Measurements from ENCODE around the gene SATB2. TPM values are rescaled to one million over a fixed set of nuclear protein-coding genes. Genes with fewer than 3 reads are reported as not detected.

SATB2 gene
- total RNA-seq, 1 donor from 2014 or later: 4.0 TPM

DNA sequence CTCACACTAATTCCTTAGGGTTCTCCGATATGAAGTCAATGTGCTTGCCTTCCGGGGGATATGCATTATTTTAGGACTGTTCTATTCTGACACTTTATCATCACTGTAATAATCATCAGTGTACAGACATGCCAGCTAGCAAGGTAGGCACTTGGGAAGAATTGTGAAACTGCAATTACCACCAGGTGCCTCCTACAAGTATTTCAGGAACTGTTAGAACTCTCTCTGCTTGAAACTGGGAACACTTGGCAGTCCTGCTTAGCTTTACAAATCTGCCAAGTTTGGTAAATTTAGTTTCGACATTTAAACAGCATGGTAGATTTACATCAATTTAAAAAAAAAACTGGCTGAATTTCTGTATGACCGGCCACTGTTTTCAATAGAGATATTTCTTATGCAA, 128.7 kb downstream of the SATB2 start:
- Mint-ChIP-seq H3K27me3 (ENCODE audit: low read depth) (peaks cover 2% of the 10 kb centered on the region), H3K9me3 (no peaks in the 10 kb centered on the region), H3K27ac (no peak overlapping the region), H3K36me3 (no peaks in the 10 kb centered on the region), H3K4me3 (no peak overlapping the region), H3K4me1 (peaks cover 2% of the 10 kb centered on the region)
- no peak for DNase-seq (ENCODE audit: low spot score in 2 of 2, unreplicated experiment in 2 of 2)
- TF ChIP-seq, protein P1, sequence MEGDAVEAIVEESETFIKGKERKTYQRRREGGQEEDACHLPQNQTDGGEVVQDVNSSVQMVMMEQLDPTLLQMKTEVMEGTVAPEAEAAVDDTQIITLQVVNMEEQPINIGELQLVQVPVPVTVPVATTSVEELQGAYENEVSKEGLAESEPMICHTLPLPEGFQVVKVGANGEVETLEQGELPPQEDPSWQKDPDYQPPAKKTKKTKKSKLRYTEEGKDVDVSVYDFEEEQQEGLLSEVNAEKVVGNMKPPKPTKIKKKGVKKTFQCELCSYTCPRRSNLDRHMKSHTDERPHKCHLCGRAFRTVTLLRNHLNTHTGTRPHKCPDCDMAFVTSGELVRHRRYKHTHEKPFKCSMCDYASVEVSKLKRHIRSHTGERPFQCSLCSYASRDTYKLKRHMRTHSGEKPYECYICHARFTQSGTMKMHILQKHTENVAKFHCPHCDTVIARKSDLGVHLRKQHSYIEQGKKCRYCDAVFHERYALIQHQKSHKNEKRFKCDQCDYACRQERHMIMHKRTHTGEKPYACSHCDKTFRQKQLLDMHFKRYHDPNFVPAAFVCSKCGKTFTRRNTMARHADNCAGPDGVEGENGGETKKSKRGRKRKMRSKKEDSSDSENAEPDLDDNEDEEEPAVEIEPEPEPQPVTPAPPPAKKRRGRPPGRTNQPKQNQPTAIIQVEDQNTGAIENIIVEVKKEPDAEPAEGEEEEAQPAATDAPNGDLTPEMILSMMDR (IDR thresholded peaks at IDR 0.05; ENCODE audit: unreplicated experiment): no peak

DNA sequence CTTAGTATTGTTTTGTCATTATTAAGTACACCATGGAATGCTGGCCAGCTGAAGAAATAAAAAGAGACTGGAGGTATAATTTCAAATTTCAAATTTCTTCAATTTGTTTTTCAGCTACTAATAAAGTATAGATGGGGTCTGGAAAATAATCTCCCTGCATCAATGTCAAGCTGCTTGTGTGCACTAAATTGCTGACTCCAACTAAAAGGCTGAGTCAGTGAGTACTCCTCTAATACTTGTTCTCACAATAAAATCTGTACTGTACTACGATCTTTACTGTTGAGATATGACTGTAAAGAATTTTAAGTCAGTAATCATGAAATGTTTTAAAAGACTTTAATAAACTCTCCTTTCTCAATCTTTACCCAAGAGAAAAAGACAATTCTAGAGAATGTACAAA, 131.9 kb downstream of the SATB2 start:
- H3K4me1 Mint-ChIP-seq: no peaks in the 10 kb centered on the region
- H3K36me3 Mint-ChIP-seq: no peaks in the 10 kb centered on the region
- no peak overlapping the region for H3K4me3 Mint-ChIP-seq
- TF ChIP-seq, protein P1 (IDR thresholded peaks at IDR 0.05; ENCODE audit: unreplicated experiment): no peak
- H3K9me3 Mint-ChIP-seq: no peaks in the 10 kb centered on the region
- DNase-seq (ENCODE audit: low spot score in 2 of 2, unreplicated experiment in 2 of 2): no peak
- no peak overlapping the region for H3K27ac Mint-ChIP-seq
- H3K27me3 Mint-ChIP-seq (ENCODE audit: low read depth): peaks cover 2% of the 10 kb centered on the region

DNA sequence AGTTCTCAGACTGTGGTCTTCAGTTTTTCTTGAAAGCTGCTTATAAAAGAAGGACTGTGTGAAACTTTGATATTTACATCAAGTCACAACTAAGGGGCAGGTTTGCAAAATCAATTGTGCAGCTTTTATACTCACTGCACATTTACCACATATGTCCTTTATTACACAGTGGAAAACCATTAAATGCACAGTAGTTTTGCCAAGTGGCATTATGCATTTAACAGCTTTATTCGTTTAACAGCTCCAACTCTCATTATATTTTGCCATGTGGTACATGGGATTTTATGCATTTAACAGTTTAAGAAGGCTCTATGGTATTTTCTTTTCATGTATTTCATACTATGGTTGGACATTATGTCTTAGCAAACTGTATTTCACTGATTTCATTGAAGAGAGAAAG, 135.6 kb downstream of the SATB2 start:
- H3K4me1 Mint-ChIP-seq: no peaks in the 10 kb centered on the region
- no peak overlapping the region for H3K4me3 Mint-ChIP-seq
- no peak overlapping the region for H3K27ac Mint-ChIP-seq
- TF ChIP-seq, protein P1 (IDR thresholded peaks at IDR 0.05; ENCODE audit: unreplicated experiment): no peak
- H3K36me3 Mint-ChIP-seq: no peaks in the 10 kb centered on the region
- no peak for DNase-seq (ENCODE audit: low spot score in 2 of 2, unreplicated experiment in 2 of 2)
- H3K9me3 Mint-ChIP-seq: no peaks in the 10 kb centered on the region
- H3K27me3 Mint-ChIP-seq (ENCODE audit: low read depth): no peaks in the 10 kb centered on the region

DNA sequence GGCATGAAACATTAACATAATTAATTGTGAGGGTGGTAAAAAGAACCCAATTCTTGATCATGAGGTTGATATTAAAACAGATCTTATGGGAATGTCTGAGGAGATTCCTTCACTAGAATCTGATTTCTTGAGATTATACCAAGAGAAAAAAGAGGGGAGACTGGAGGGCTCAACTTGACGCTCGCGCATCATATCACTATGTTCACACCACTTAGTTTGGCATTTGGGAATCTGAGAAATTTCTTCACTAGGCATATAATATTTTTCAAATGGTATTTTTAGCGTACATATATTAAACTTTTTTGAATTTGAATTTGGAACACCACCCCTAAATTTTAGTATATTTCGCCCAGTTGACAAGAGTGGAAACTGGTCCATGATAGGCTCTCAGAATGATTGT, 140.1 kb downstream of the SATB2 start:
- no peak for DNase-seq (ENCODE audit: low spot score in 2 of 2, unreplicated experiment in 2 of 2)
- Mint-ChIP-seq H3K4me3 (no peak overlapping the region), H3K4me1 (no peaks in the 10 kb centered on the region), H3K9me3 (no peaks in the 10 kb centered on the region), H3K27ac (no peak overlapping the region), H3K27me3 (ENCODE audit: low read depth) (no peaks in the 10 kb centered on the region), H3K36me3 (no peaks in the 10 kb centered on the region)
- TF ChIP-seq, protein P1 (IDR thresholded peaks at IDR 0.05; ENCODE audit: unreplicated experiment): no peak

DNA sequence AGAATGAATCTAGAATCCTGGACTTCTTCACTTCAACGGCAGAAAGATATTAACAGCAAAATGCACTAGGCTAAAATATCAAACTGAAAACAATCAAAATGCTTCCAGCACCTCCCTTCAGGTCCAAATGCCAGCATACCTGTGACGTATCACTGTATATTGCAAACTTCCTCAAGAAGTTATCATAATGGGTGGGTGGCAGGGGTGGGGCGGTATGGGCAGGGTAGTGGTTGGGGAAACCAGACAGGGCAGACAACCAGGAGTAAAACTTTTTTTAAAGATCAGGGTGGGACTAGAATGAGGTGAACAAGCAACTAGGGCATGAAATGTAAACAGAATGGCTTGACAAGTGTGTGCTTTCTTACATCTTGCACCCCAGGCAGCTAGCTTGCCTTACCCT, 140.9 kb downstream of the SATB2 start:
- TF ChIP-seq, protein P1 (IDR thresholded peaks at IDR 0.05; ENCODE audit: unreplicated experiment): no peak
- no peak for DNase-seq (ENCODE audit: low spot score in 2 of 2, unreplicated experiment in 2 of 2)
- H3K27ac Mint-ChIP-seq: no peak overlapping the region
- no peaks in the 10 kb centered on the region for H3K4me1 Mint-ChIP-seq
- no peak overlapping the region for H3K4me3 Mint-ChIP-seq
- no peaks in the 10 kb centered on the region for H3K36me3 Mint-ChIP-seq
- H3K9me3 Mint-ChIP-seq: no peaks in the 10 kb centered on the region
- no peaks in the 10 kb centered on the region for H3K27me3 Mint-ChIP-seq (ENCODE audit: low read depth)

Data from mesothelial cell of epicardium (in vitro differentiated cells).